Adipocyte (in vitro differentiated cells): Measurements from ENCODE around the gene RALGPS1.

Experiments used
- DNase-seq: peaks from one replicate; pipeline ENCODE4 v3.0.0-alpha.2; 2015; ENCODE audit warnings: low read depth
- H3K27me3 ChIP-seq: replicated peaks from 2 replicates; pipeline ENCODE4 v1.7.0; 2013; ENCODE audit warnings: mild to moderate bottlenecking, low read length, moderate library complexity; ENCODE audit not compliant: control insufficient read depth, insufficient read depth
- H3K36me3 ChIP-seq: 2 replicates; pipeline ENCODE4 v1.7.0; 2013; ENCODE audit warnings: low read length, mild to moderate bottlenecking, moderate library complexity; ENCODE audit not compliant: control insufficient read depth, insufficient read depth, severe bottlenecking
- H3K4me1 ChIP-seq: 2 replicates; pipeline ENCODE4 v1.7.0; 2013; ENCODE audit warnings: mild to moderate bottlenecking, low read length, moderate library complexity; ENCODE audit not compliant: control insufficient read depth, insufficient read depth
- H3K4me3 ChIP-seq: 2 replicates; pipeline ENCODE4 v1.7.0; 2013; ENCODE audit warnings: mild to moderate bottlenecking, low read length, moderate library complexity
- H3K9ac ChIP-seq: 2 replicates; pipeline ENCODE4 v1.7.0; 2013; ENCODE audit warnings: mild to moderate bottlenecking, low read length, moderate library complexity
- H3K9me3 ChIP-seq: 2 replicates; pipeline ENCODE4 v1.7.0; 2013; ENCODE audit warnings: mild to moderate bottlenecking, low read length, moderate library complexity; ENCODE audit not compliant: control insufficient read depth

The RALGPS1 gene, protein sequence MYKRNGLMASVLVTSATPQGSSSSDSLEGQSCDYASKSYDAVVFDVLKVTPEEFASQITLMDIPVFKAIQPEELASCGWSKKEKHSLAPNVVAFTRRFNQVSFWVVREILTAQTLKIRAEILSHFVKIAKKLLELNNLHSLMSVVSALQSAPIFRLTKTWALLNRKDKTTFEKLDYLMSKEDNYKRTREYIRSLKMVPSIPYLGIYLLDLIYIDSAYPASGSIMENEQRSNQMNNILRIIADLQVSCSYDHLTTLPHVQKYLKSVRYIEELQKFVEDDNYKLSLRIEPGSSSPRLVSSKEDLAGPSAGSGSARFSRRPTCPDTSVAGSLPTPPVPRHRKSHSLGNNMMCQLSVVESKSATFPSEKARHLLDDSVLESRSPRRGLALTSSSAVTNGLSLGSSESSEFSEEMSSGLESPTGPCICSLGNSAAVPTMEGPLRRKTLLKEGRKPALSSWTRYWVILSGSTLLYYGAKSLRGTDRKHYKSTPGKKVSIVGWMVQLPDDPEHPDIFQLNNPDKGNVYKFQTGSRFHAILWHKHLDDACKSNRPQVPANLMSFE

GRCh38 chr9:126914458-126915280 lies at the start of gene RALGPS1:
RALGPS1 (plus strand) TSS chr9:126914782; CDS start chr9:126962290, 47,508 bp downstream.
- Histone ChIP-seq H3K9ac (no peak within 1 kb of the TSS), H3K4me3 (peak within 1 kb of the TSS; percentile 74), H3K36me3 (no peaks in the 10 kb centered on the region), H3K4me1 (no peaks in the 10 kb centered on the region), H3K27me3 (peaks cover 13% of the 10 kb centered on the region), H3K9me3 (peaks cover 6% of the 10 kb centered on the region)
- DNase-seq, result peak; percentile 98

DNA sequence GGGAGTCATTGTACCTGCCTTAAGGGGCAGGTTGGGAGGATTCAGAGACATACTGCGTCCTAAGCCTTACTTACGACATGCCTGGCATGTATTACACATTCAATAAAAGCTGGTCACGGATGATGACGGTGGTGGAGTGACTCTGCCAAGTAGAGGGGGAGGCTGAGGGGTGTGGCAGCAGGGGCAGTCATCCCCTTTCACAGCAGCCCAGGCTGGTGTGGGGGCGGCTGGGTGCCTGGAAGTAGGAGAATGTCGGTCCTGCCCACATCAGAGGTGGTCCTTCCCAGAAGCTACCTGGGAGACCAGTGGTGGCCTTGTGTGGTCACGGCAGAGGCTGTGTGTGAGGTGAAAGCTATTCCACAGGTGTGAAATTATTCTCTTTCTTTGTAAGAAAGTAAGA lies 45.2 kb upstream of the RALGPS1 start:
- DNase-seq, result no peak
- no peaks in the 10 kb centered on the region for H3K4me1 ChIP-seq
- H3K9ac ChIP-seq, result no peak overlapping the region
- H3K9me3 ChIP-seq, result no peaks in the 10 kb centered on the region
- H3K4me3 ChIP-seq, result no peak overlapping the region
- H3K27me3 ChIP-seq, result no peaks in the 10 kb centered on the region
- H3K36me3 ChIP-seq, result peaks cover 23% of the 10 kb centered on the region

GRCh38 chr9:126872516-126872915 lies 42.1 kb upstream of the RALGPS1 start:
- Histone ChIP-seq H3K27me3 (no peaks in the 10 kb centered on the region), H3K4me1 (no peaks in the 10 kb centered on the region)
- no peak for DNase-seq

GRCh38 chr9:126874546-126875314 lies 39.9 kb upstream of the RALGPS1 start:
- no peaks in the 10 kb centered on the region for H3K4me1 ChIP-seq
- H3K27me3 ChIP-seq, result no peaks in the 10 kb centered on the region
- no peak for DNase-seq
- H3K9ac ChIP-seq, result no peak overlapping the region
- no peak overlapping the region for H3K4me3 ChIP-seq
- H3K9me3 ChIP-seq, result no peaks in the 10 kb centered on the region
- peaks cover 15% of the 10 kb centered on the region for H3K36me3 ChIP-seq

More at GRCh38 chr9:126872516-126872915, 42.1 kb upstream of the RALGPS1 start:
- Histone ChIP-seq H3K4me3 (no peak overlapping the region), H3K9ac (no peak overlapping the region), H3K36me3 (no peaks in the 10 kb centered on the region), H3K9me3 (no peaks in the 10 kb centered on the region)

DNA sequence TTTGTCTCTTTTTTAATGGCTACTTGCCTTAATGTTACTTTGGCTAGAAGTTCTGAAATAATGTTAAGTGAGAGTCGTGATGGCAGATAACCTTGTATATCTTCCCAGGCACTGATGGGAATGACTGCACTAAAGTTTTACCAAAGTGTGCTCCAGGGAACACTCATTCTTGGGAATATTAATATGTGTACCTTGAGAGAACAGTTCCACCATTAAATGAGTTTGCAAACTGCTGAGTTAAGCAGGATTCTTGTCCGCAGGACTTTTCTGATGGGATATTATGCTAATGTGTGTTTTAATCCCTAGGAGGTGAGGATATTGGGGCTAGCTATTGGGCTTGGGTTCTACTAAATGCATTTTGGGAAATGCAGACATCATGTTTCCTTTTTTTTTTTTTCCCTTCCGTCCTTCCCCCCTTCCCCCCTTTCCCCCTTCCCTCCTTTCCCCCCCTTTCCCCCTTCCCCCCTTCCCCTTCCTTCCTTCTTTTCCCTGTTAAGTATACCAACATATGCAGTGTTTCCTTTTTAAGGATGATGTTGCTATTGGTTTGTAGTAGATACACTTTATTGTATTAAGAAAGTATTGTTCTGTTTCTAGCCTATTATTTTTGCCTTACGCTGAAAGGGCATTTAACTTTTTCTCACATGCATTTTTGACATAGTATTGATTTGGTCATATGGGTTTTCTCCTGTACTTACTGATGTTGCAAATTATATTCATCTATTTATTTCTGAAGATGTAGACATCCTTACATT lies 38.6 kb upstream of the RALGPS1 start:
- Histone ChIP-seq H3K4me1 (no peaks in the 10 kb centered on the region), H3K9me3 (no peaks in the 10 kb centered on the region), H3K27me3 (no peaks in the 10 kb centered on the region), H3K4me3 (no peak overlapping the region), H3K9ac (no peak overlapping the region), H3K36me3 (peaks cover 27% of the 10 kb centered on the region)
- DNase-seq, result no peak

DNA sequence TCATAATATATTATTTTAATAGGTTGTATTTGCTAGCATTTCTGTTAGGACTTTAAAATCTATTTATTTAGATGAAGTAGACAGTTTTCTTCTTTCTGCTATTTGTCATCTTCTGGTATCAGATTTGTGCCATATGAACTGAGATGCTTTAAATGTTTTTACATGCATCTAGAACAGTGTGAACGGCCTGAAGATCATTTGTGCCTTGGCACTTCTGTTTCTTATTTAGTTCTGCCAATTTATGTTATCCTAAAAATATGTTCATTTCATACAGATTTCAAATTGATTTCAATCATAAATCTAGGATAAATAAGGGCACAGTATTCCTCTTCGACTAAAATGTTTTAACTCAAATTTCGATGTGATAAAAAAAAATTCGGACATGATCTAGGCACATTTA lies 38.1 kb upstream of the RALGPS1 start:
- Histone ChIP-seq H3K9ac (no peak overlapping the region), H3K36me3 (peaks cover 28% of the 10 kb centered on the region), H3K27me3 (no peaks in the 10 kb centered on the region), H3K4me3 (no peak overlapping the region), H3K4me1 (no peaks in the 10 kb centered on the region), H3K9me3 (no peaks in the 10 kb centered on the region)
- DNase-seq, result no peak

DNA sequence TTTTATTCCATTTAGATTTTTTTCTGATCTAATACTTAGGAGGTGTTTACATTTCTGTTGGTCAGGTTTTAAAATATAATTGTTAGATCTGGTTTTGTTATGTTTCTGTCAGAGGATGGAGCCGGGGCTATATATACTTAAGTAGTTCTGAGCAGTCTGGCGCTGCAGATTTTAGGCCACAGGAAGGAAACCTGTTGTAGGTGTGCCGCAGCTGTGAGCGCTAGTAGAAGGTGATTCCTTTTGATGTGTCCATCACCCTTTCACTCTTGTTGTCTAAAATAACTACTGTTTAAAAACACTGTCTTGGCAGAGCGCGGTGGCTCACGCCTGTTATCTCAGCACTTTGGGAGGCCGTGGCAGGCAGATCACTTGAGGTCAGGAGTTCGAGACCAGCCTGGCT lies 37.2 kb upstream of the RALGPS1 start:
- Histone ChIP-seq H3K4me3 (no peak overlapping the region), H3K27me3 (no peaks in the 10 kb centered on the region)
- no peak for DNase-seq

GRCh38 chr9:126879288-126879687 lies 35.3 kb upstream of the RALGPS1 start:
- Histone ChIP-seq H3K9ac (no peak overlapping the region), H3K4me1 (no peaks in the 10 kb centered on the region), H3K36me3 (peaks cover 39% of the 10 kb centered on the region), H3K9me3 (no peaks in the 10 kb centered on the region), H3K27me3 (no peaks in the 10 kb centered on the region), H3K4me3 (no peak overlapping the region)
- DNase-seq, result no peak

More for the DNA sequence above, 37.2 kb upstream of the RALGPS1 start:
- Histone ChIP-seq H3K4me1 (no peaks in the 10 kb centered on the region), H3K9ac (no peak overlapping the region), H3K36me3 (peaks cover 30% of the 10 kb centered on the region), H3K9me3 (no peaks in the 10 kb centered on the region)

GRCh38 chr9:126880226-126880946 lies 34.2 kb upstream of the RALGPS1 start:
- H3K9ac ChIP-seq, result no peak overlapping the region
- H3K27me3 ChIP-seq, result no peaks in the 10 kb centered on the region
- peaks cover 5% of the 10 kb centered on the region for H3K4me1 ChIP-seq
- H3K4me3 ChIP-seq, result no peak overlapping the region
- peaks cover 39% of the 10 kb centered on the region for H3K36me3 ChIP-seq
- no peaks in the 10 kb centered on the region for H3K9me3 ChIP-seq
- DNase-seq, result no peak

- Histone ChIP-seq H3K27me3 (no peaks in the 10 kb centered on the region), H3K9me3 (no peaks in the 10 kb centered on the region), H3K4me3 (no peak overlapping the region), H3K36me3 (peaks cover 39% of the 10 kb centered on the region), H3K9ac (no peak overlapping the region), H3K4me1 (peaks cover 10% of the 10 kb centered on the region)
- DNase-seq, result no peak
These were observed 33.6 kb upstream of the RALGPS1 start for GRCh38 chr9:126880947-126881332.
